ENCODE results near the gene DCUN1D4.

DCUN1D4 gene

GRCh38 chr4:51855751-51856150 lies 12.8 kb downstream of the DCUN1D4 start:
- H3K27me3 Mint-ChIP-seq (ENCODE audit: low read depth, poor library complexity), result no peaks in the 10 kb centered on the region
- H3K4me1 Mint-ChIP-seq, result peaks cover 24% of the 10 kb centered on the region
- no peak overlapping the region for H3K4me3 Mint-ChIP-seq
- peaks cover 31% of the 10 kb centered on the region for H3K36me3 Mint-ChIP-seq (ENCODE audit: low read depth)
- no peak for DNase-seq
- no peaks in the 10 kb centered on the region for H3K9me3 Mint-ChIP-seq
- TF ChIP-seq CTCF (IDR thresholded peaks at IDR 0.05), result no peak
- no peak overlapping the region for H3K27ac Mint-ChIP-seq

- peaks cover 31% of the 10 kb centered on the region for H3K36me3 Mint-ChIP-seq (ENCODE audit: low read depth)
- no peaks in the 10 kb centered on the region for H3K9me3 Mint-ChIP-seq
- H3K4me1 Mint-ChIP-seq, result peaks cover 10% of the 10 kb centered on the region
- no peak overlapping the region for H3K27ac Mint-ChIP-seq
- no peak for TF ChIP-seq CTCF (IDR thresholded peaks at IDR 0.05)
- DNase-seq, result no peak
- peaks cover 4% of the 10 kb centered on the region for H3K27me3 Mint-ChIP-seq (ENCODE audit: low read depth, poor library complexity)
- H3K4me3 Mint-ChIP-seq, result no peak overlapping the region
Measured at GRCh38 chr4:51858605-51859202, 15.8 kb downstream of the DCUN1D4 start.

GRCh38 chr4:51859476-51860031 lies 16.6 kb downstream of the DCUN1D4 start:
- no peak for TF ChIP-seq CTCF (IDR thresholded peaks at IDR 0.05)
- H3K27me3 Mint-ChIP-seq (ENCODE audit: low read depth, poor library complexity), result peaks cover 4% of the 10 kb centered on the region
- H3K36me3 Mint-ChIP-seq (ENCODE audit: low read depth), result peaks cover 35% of the 10 kb centered on the region
- DNase-seq, result no peak
- H3K27ac Mint-ChIP-seq, result no peak overlapping the region
- H3K9me3 Mint-ChIP-seq, result no peaks in the 10 kb centered on the region
- H3K4me3 Mint-ChIP-seq, result no peak overlapping the region
- H3K4me1 Mint-ChIP-seq, result peaks cover 10% of the 10 kb centered on the region

GRCh38 chr4:51862199-51862598 lies 19.2 kb downstream of the DCUN1D4 start:
- peaks cover 4% of the 10 kb centered on the region for H3K27me3 Mint-ChIP-seq (ENCODE audit: low read depth, poor library complexity)
- no peak overlapping the region for H3K4me3 Mint-ChIP-seq
- no peak for TF ChIP-seq CTCF (IDR thresholded peaks at IDR 0.05)
- DNase-seq, result no peak
- H3K27ac Mint-ChIP-seq, result peak overlapping the region; percentile 50
- H3K4me1 Mint-ChIP-seq, result no peaks in the 10 kb centered on the region
- peaks cover 45% of the 10 kb centered on the region for H3K36me3 Mint-ChIP-seq (ENCODE audit: low read depth)
- H3K9me3 Mint-ChIP-seq, result no peaks in the 10 kb centered on the region

GRCh38 chr4:51862781-51863180 lies 19.8 kb downstream of the DCUN1D4 start:
- no peaks in the 10 kb centered on the region for H3K9me3 Mint-ChIP-seq
- peak overlapping the region; percentile 25 for H3K27ac Mint-ChIP-seq
- no peaks in the 10 kb centered on the region for H3K4me1 Mint-ChIP-seq
- no peak for TF ChIP-seq CTCF (IDR thresholded peaks at IDR 0.05)
- H3K36me3 Mint-ChIP-seq (ENCODE audit: low read depth), result peaks cover 46% of the 10 kb centered on the region
- peaks cover 4% of the 10 kb centered on the region for H3K27me3 Mint-ChIP-seq (ENCODE audit: low read depth, poor library complexity)
- DNase-seq, result no peak
- no peak overlapping the region for H3K4me3 Mint-ChIP-seq

- H3K4me3 Mint-ChIP-seq, result no peak overlapping the region
- H3K27me3 Mint-ChIP-seq (ENCODE audit: low read depth, poor library complexity), result peaks cover 4% of the 10 kb centered on the region
- DNase-seq, result no peak
- no peaks in the 10 kb centered on the region for H3K9me3 Mint-ChIP-seq
- no peak overlapping the region for H3K27ac Mint-ChIP-seq
- no peaks in the 10 kb centered on the region for H3K4me1 Mint-ChIP-seq
- no peak for TF ChIP-seq CTCF (IDR thresholded peaks at IDR 0.05)
- H3K36me3 Mint-ChIP-seq (ENCODE audit: low read depth), result peaks cover 49% of the 10 kb centered on the region
Measured at GRCh38 chr4:51865717-51866116, 22.8 kb downstream of the DCUN1D4 start.

All from nephron progenitor cell (in vitro differentiated cells).